Caco-2 (cell line): ENCODE results near the gene ZNF700. TPM values are rescaled to one million over a fixed set of nuclear protein-coding genes. Genes with fewer than 3 reads are reported as not detected.
"Not testable (repeated sequence)": the region's sequence is repeated elsewhere in the genome, so short reads cannot be mapped to it uniquely, and the experiment has no call there.

ENCODE experiments used
- BruUV-seq: library from RNA; stranded (reverse); fragments of 400-500 nt; replicated peaks from 2 replicates; lab custom pipeline; 2021; lab: Mats Ljungman, UMichigan
- CTCF ChIA-PET: fragments of 300-600 bp; sonication (Branson Sonifier 250); formaldehyde crosslinking; loops from one replicate; lab custom pipeline; 2022; ENCODE audit warnings: antibody characterized with exemption; lab: Charles Lee
- POLR2A ChIA-PET: fragments of 300-600 bp; sonication (Branson Sonifier 250); formaldehyde crosslinking; loops from one replicate; lab custom pipeline; 2022; ENCODE audit warnings: antibody characterized with exemption; lab: Charles Lee
- DNase-seq, 2 experiments: peaks; one replicate each; pipeline versions ENCODE4 v3.0.0 to v3.0.0-alpha.2; 2020 to 2022
- H3K27me3 ChIP-seq: replicated peaks from 2 replicates; pipeline ENCODE4 v1.6.0; 2011; ENCODE audit warnings: low read length; ENCODE audit not compliant: control insufficient read depth, insufficient read depth
- H3K36me3 ChIP-seq: 2 replicates; pipeline ENCODE4 v1.5.1; 2011; ENCODE audit warnings: low read length; ENCODE audit not compliant: control insufficient read depth, insufficient read depth
- H3K4me1 ChIP-seq: fragments of 250-450 bp; sonication (Bioruptor Pico); 2 replicates; pipeline ENCODE4 v1.5.1; 2020; ENCODE audit warnings: mild to moderate bottlenecking
- H3K4me3 ChIP-seq: 2 replicates; pipeline ENCODE4 v1.5.1; 2011; ENCODE audit warnings: low read depth, mild to moderate bottlenecking, control low read depth, low read length
- H3K9me3 ChIP-seq: fragments of 250-450 bp; sonication (Bioruptor Pico); 2 replicates; pipeline ENCODE4 v1.5.1; 2020; ENCODE audit warnings: mild to moderate bottlenecking, moderate library complexity
- H3K27ac Mint-ChIP-seq: one replicate; pipeline ENCODE4 v1.8.0; 2022; ENCODE audit warnings: mixed read lengths; ENCODE audit not compliant: unreplicated experiment
- H3K27me3 Mint-ChIP-seq: one replicate; pipeline ENCODE4 v1.8.0; 2022; ENCODE audit warnings: mixed read lengths; ENCODE audit not compliant: insufficient read depth, unreplicated experiment
- H3K36me3 Mint-ChIP-seq: one replicate; pipeline ENCODE4 v1.8.0; 2022; ENCODE audit warnings: mild to moderate bottlenecking, mixed read lengths; ENCODE audit not compliant: insufficient read depth, unreplicated experiment
- H3K4me1 Mint-ChIP-seq: one replicate; pipeline ENCODE4 v1.8.0; 2022; ENCODE audit warnings: low read depth, mixed read lengths; ENCODE audit not compliant: unreplicated experiment
- H3K4me3 Mint-ChIP-seq: one replicate; pipeline ENCODE4 v1.8.0; 2022; ENCODE audit warnings: mild to moderate bottlenecking, moderate library complexity, mixed read lengths; ENCODE audit not compliant: unreplicated experiment
- H3K9me3 Mint-ChIP-seq: one replicate; pipeline ENCODE4 v1.8.0; 2022; ENCODE audit warnings: mixed read lengths; ENCODE audit not compliant: unreplicated experiment
- CTCF ChIP-seq, 2 experiments: fragments of 200-600 bp in 1 of 2; IDR thresholded peaks; 1 replicate in 1 of 2; 2 replicates in 1 of 2; pipeline versions ENCODE4 v1.5.1 to v1.8.0; 2011 to 2022; ENCODE audit warnings: antibody characterized with exemption in 1 of 2, control low read depth in 1 of 2, inconsistent platforms in 1 of 2, low read depth in 1 of 2, low read length in 1 of 2, mild to moderate bottlenecking in 1 of 2, moderate library complexity in 1 of 2; ENCODE audit not compliant: insufficient read depth in 1 of 2, severe bottlenecking in 1 of 2, unreplicated experiment in 1 of 2
- intact Hi-C: fragments of 100-400 bp; cut with micrococcal nuclease; formaldehyde crosslinking; loops from one replicate; pipeline ENCODE4 v1.10.0; 2022; ENCODE audit not compliant: unreplicated experiment
- total RNA-seq: library from RNA; stranded (reverse); gene quantifications from 2 replicates; pipeline ENCODE4 v1.2.3, GENCODE V29; 2022

Gene ZNF700
- total RNA-seq, 1 experiment from 2014 or later = 8.5 TPM

- Mint-ChIP-seq H3K4me3 (no peak overlapping the region), H3K27me3 (no peaks in the 10 kb centered on the region), H3K36me3 (no peaks in the 10 kb centered on the region), H3K4me1 (peaks cover 8% of the 10 kb centered on the region), H3K9me3 (peaks cover 9% of the 10 kb centered on the region), H3K27ac (no peak overlapping the region)
- Histone ChIP-seq H3K4me1 (no peaks in the 10 kb centered on the region), H3K4me3 (no peak overlapping the region), H3K36me3 (no peaks in the 10 kb centered on the region), H3K27me3 (no peaks in the 10 kb centered on the region), H3K9me3 (0 out of 2 replicates have a peak, but pooled peaks cover 4% of the 10 kb centered on the region)
- BruUV-seq = no TSS peak
- intact Hi-C loops = loop anchor here (2.0 kb wide), 1 partner anchor 152 kb away; the partner anchor contains the start of gene ZNF20
- no peak for TF ChIP-seq CTCF (IDR thresholded peaks at IDR 0.05; ENCODE audit: insufficient read depth in 1 of 2, low read depth in 1 of 2, low read length in 1 of 2, severe bottlenecking in 1 of 2, unreplicated experiment in 1 of 2)
- DNase-seq = no peak
- POLR2A ChIA-PET = interaction anchor here (0.6 kb wide), 1 partner anchor 190 kb away, joined by 3 read pairs; no protein-coding TSS in a partner anchor
- CTCF ChIA-PET = interaction anchor here (0.6 to 3.5 kb wide), 4 partner anchors 66 to 289 kb away, joined by 3 to 37 read pairs (median 16); partner anchors contain the start of gene ZNF700
Observed at GRCh38 chr19:11989112-11989456, 64.2 kb downstream of the ZNF700 start.

GRCh38 chr19:11991921-11992320 lies 67.0 kb downstream of the ZNF700 start:
- H3K36me3 ChIP-seq, H3K27me3 ChIP-seq, BruUV-seq, H3K4me3 Mint-ChIP-seq, DNase-seq, CTCF ChIA-PET, H3K36me3 Mint-ChIP-seq, H3K27ac Mint-ChIP-seq, H3K27me3 Mint-ChIP-seq, intact Hi-C loops, H3K4me1 Mint-ChIP-seq, H3K9me3 ChIP-seq, POLR2A ChIA-PET, H3K4me3 ChIP-seq, H3K4me1 ChIP-seq: not testable (repeated sequence)
- peaks cover 12% of the 10 kb centered on the region for H3K9me3 Mint-ChIP-seq

- no peaks in the 10 kb centered on the region for H3K4me1 ChIP-seq
- intact Hi-C loops = no loop called here
- no peak for TF ChIP-seq CTCF (IDR thresholded peaks at IDR 0.05; ENCODE audit: insufficient read depth in 1 of 2, low read depth in 1 of 2, low read length in 1 of 2, severe bottlenecking in 1 of 2, unreplicated experiment in 1 of 2)
- no peaks in the 10 kb centered on the region for H3K9me3 ChIP-seq
- H3K4me3 ChIP-seq = no peak overlapping the region
- CTCF ChIA-PET = no interaction called here
- POLR2A ChIA-PET = no interaction called here
- no peak for DNase-seq
- no peaks in the 10 kb centered on the region for H3K36me3 ChIP-seq
- BruUV-seq = no TSS peak
- no peaks in the 10 kb centered on the region for H3K27me3 ChIP-seq
- Mint-ChIP-seq H3K4me3 (no peak overlapping the region), H3K36me3 (no peaks in the 10 kb centered on the region), H3K27me3 (no peaks in the 10 kb centered on the region), H3K4me1 (no peaks in the 10 kb centered on the region), H3K27ac (no peak overlapping the region), H3K9me3 (peaks cover 28% of the 10 kb centered on the region)
Observed at GRCh38 chr19:11995174-11995573, 70.3 kb downstream of the ZNF700 start.

Other genes starting within 250 kb of the ZNF700 start
- gene ZNF823, start 186.2 kb upstream of the ZNF700 start, total RNA-seq = 11.9 and 12.1 TPM in 2 replicates
- gene ZNF441, start 158.1 kb upstream of the ZNF700 start, total RNA-seq = 3.2 and 4.4 TPM in 2 replicates
- gene ZNF491, start 126.6 kb upstream of the ZNF700 start, total RNA-seq = 0.20 and 0.56 TPM in 2 replicates
- 12.5 and 13.4 TPM in 2 replicates for gene ZNF440, start 110.8 kb upstream of the ZNF700 start, total RNA-seq
- 2.3 and 3.1 TPM in 2 replicates for gene ZNF439, start 76.4 kb upstream of the ZNF700 start, total RNA-seq
- gene ZNF69, start 37.3 kb upstream of the ZNF700 start, total RNA-seq = 6.4 and 7.5 TPM in 2 replicates
- gene ZNF763, start 39.9 kb downstream of the ZNF700 start, total RNA-seq = 0.84 and 2.7 TPM in 2 replicates
- 0.75 and 1.3 TPM in 2 replicates for gene ZNF433, start 110.6 kb downstream of the ZNF700 start, total RNA-seq
- gene ZNF878, start 127.9 kb downstream of the ZNF700 start, total RNA-seq = 0.32 and 0.60 TPM in 2 replicates
- 0.72 and 1.0 TPM in 2 replicates for gene ZNF844, start 139.6 kb downstream of the ZNF700 start, total RNA-seq
- gene ZNF20, start 215.2 kb downstream of the ZNF700 start, total RNA-seq = 5.8 TPM in 2 replicates
- not detected in 2 replicates for gene ZNF625, start 231.6 kb downstream of the ZNF700 start, total RNA-seq
- 3.6 and 5.6 TPM in 2 replicates for gene ZNF136, start 238.0 kb downstream of the ZNF700 start, total RNA-seq